ENCODE measurements around the gene NEUROG1. TPM values are rescaled to one million over a fixed set of nuclear protein-coding genes. Genes with fewer than 3 reads are reported as not detected.

NEUROG1 gene
- total and polyA plus RNA-seq, 2 donors, result not detected

GRCh38 chr5:135555530-135555929 is 19.8 kb upstream of the NEUROG1 start:
- Histone ChIP-seq H3K36me3 (ENCODE audit: insufficient read depth) (no peaks in the 10 kb centered on the region), H3K4me1 (ENCODE audit: insufficient read depth) (no peaks in the 10 kb centered on the region), H3K27ac (ENCODE audit: low read depth) (no peak overlapping the region), H3K4me3 (ENCODE audit: low read depth, low read length) (no peak overlapping the region)
- 93% methylated on average over 2 of the region's 2 CpGs for WGBS
- DNase-seq (ENCODE audit: extremely low spot score), result no peak

GRCh38 chr5:135553688-135554462 is 18.1 kb upstream of the NEUROG1 start:
- Histone ChIP-seq H3K36me3 (ENCODE audit: insufficient read depth) (no peaks in the 10 kb centered on the region), H3K4me1 (ENCODE audit: insufficient read depth) (no peaks in the 10 kb centered on the region), H3K27ac (ENCODE audit: low read depth) (no peak overlapping the region), H3K4me3 (ENCODE audit: low read depth, low read length) (no peak overlapping the region)
- 16% methylated on average over 8 of the region's 8 CpGs for WGBS
- DNase-seq (ENCODE audit: extremely low spot score), result no peak

- H3K4me1 ChIP-seq (ENCODE audit: insufficient read depth), result no peaks in the 10 kb centered on the region
- H3K27ac ChIP-seq (ENCODE audit: low read depth), result no peak overlapping the region
- H3K36me3 ChIP-seq (ENCODE audit: insufficient read depth), result no peaks in the 10 kb centered on the region
- no peak for DNase-seq (ENCODE audit: extremely low spot score)
- WGBS, result 44% methylated on average over 15 of the region's 15 CpGs
- no peak overlapping the region for H3K4me3 ChIP-seq (ENCODE audit: low read depth, low read length)
Measured at GRCh38 chr5:135551593-135552447, 16.1 kb upstream of the NEUROG1 start.

- Histone ChIP-seq H3K27ac (ENCODE audit: low read depth) (no peak overlapping the region), H3K36me3 (ENCODE audit: insufficient read depth) (no peaks in the 10 kb centered on the region), H3K4me1 (ENCODE audit: insufficient read depth) (no peaks in the 10 kb centered on the region), H3K4me3 (ENCODE audit: low read depth, low read length) (no peak overlapping the region)
- WGBS, result 44% methylated on average over 4 of the region's 4 CpGs
- no peak for DNase-seq (ENCODE audit: extremely low spot score)
Measured at GRCh38 chr5:135549413-135549812, 13.6 kb upstream of the NEUROG1 start.

- Histone ChIP-seq H3K36me3 (ENCODE audit: insufficient read depth) (no peaks in the 10 kb centered on the region), H3K4me3 (ENCODE audit: low read depth, low read length) (no peak overlapping the region), H3K27ac (ENCODE audit: low read depth) (no peak overlapping the region), H3K4me1 (ENCODE audit: insufficient read depth) (no peaks in the 10 kb centered on the region)
- DNase-seq (ENCODE audit: extremely low spot score), result no peak
- WGBS, result 65% methylated on average over 8 of the region's 8 CpGs
Measured at GRCh38 chr5:135547590-135548254, 12.0 kb upstream of the NEUROG1 start.

GRCh38 chr5:135546912-135547311 is 11.1 kb upstream of the NEUROG1 start:
- H3K4me1 ChIP-seq (ENCODE audit: insufficient read depth), result no peaks in the 10 kb centered on the region
- no peaks in the 10 kb centered on the region for H3K36me3 ChIP-seq (ENCODE audit: insufficient read depth)
- no peak overlapping the region for H3K4me3 ChIP-seq (ENCODE audit: low read depth, low read length)
- WGBS, result 65% methylated on average over 4 of the region's 4 CpGs
- no peak for DNase-seq (ENCODE audit: extremely low spot score)
- no peak overlapping the region for H3K27ac ChIP-seq (ENCODE audit: low read depth)

- no peaks in the 10 kb centered on the region for H3K36me3 ChIP-seq (ENCODE audit: insufficient read depth)
- DNase-seq (ENCODE audit: extremely low spot score), result no peak
- 74% methylated on average over 12 of the region's 12 CpGs for WGBS
- H3K4me3 ChIP-seq (ENCODE audit: low read depth, low read length), result no peak overlapping the region
- no peak overlapping the region for H3K27ac ChIP-seq (ENCODE audit: low read depth)
- no peaks in the 10 kb centered on the region for H3K4me1 ChIP-seq (ENCODE audit: insufficient read depth)
Measured at GRCh38 chr5:135546101-135546500, 10.3 kb upstream of the NEUROG1 start.

GRCh38 chr5:135545099-135545498 is 9.3 kb upstream of the NEUROG1 start:
- Histone ChIP-seq H3K27ac (ENCODE audit: low read depth) (no peak overlapping the region), H3K4me1 (ENCODE audit: insufficient read depth) (no peaks in the 10 kb centered on the region), H3K36me3 (ENCODE audit: insufficient read depth) (no peaks in the 10 kb centered on the region), H3K4me3 (ENCODE audit: low read depth, low read length) (no peak overlapping the region)
- 54% methylated on average over 17 of the region's 17 CpGs for WGBS
- no peak for DNase-seq (ENCODE audit: extremely low spot score)

GRCh38 chr5:135543485-135544304 is 7.9 kb upstream of the NEUROG1 start:
- 7% methylated on average over 77 of the region's 77 CpGs for WGBS

GRCh38 chr5:135543001-135543484 is 7.3 kb upstream of the NEUROG1 start:
- Histone ChIP-seq H3K4me3 (ENCODE audit: low read depth, low read length) (peak overlapping the region; percentile 38), H3K27ac (ENCODE audit: low read depth) (no peak overlapping the region), H3K36me3 (ENCODE audit: insufficient read depth) (no peaks in the 10 kb centered on the region), H3K4me1 (ENCODE audit: insufficient read depth) (no peaks in the 10 kb centered on the region)
- DNase-seq (ENCODE audit: extremely low spot score), result no peak
- 56% methylated on average over 5 of the region's 5 CpGs for WGBS

More at GRCh38 chr5:135543485-135544304, 7.9 kb upstream of the NEUROG1 start:
- H3K36me3 ChIP-seq (ENCODE audit: insufficient read depth), result no peaks in the 10 kb centered on the region
- no peaks in the 10 kb centered on the region for H3K4me1 ChIP-seq (ENCODE audit: insufficient read depth)
- no peak for DNase-seq (ENCODE audit: extremely low spot score)
- peak overlapping the region; percentile 0 for H3K27ac ChIP-seq (ENCODE audit: low read depth)
- H3K4me3 ChIP-seq (ENCODE audit: low read depth, low read length), result peak overlapping the region; percentile 38

- no peak for DNase-seq (ENCODE audit: extremely low spot score)
- no peaks in the 10 kb centered on the region for H3K36me3 ChIP-seq (ENCODE audit: insufficient read depth)
- 61% methylated on average over 11 of the region's 11 CpGs for WGBS
Measured at GRCh38 chr5:135541807-135542502, 6.2 kb upstream of the NEUROG1 start.

GRCh38 chr5:135539430-135540005 is 3.8 kb upstream of the NEUROG1 start:
- H3K36me3 ChIP-seq (ENCODE audit: insufficient read depth), result no peaks in the 10 kb centered on the region
- no peak overlapping the region for H3K27ac ChIP-seq (ENCODE audit: low read depth)
- H3K4me3 ChIP-seq (ENCODE audit: low read depth, low read length), result no peak overlapping the region
- no peaks in the 10 kb centered on the region for H3K4me1 ChIP-seq (ENCODE audit: insufficient read depth)
- no peak for DNase-seq (ENCODE audit: extremely low spot score)
- 85% methylated on average over 4 of the region's 4 CpGs for WGBS

More at GRCh38 chr5:135541807-135542502, 6.2 kb upstream of the NEUROG1 start:
- Histone ChIP-seq H3K4me1 (ENCODE audit: insufficient read depth) (no peaks in the 10 kb centered on the region), H3K27ac (ENCODE audit: low read depth) (no peak overlapping the region), H3K4me3 (ENCODE audit: low read depth, low read length) (no peak overlapping the region)

All from urinary bladder (tissue), 4 donors.